ENCODE data around the gene ZNF488. TPM values are rescaled to one million over a fixed set of nuclear protein-coding genes. Genes with fewer than 3 reads are reported as not detected.

ZNF488 gene
- total and polyA plus RNA-seq, 2 donors (not counting 1 experiment from before 2014, with no cell fraction given) = not detected

- POLR2A ChIA-PET = no interaction called here
- no peak for ATAC-seq (ENCODE audit: low read depth)
- WGBS (ENCODE audit: insufficient coverage) = 79% methylated on average over 4 of the region's 4 CpGs
Measured at GRCh38 chr10:47359626-47360418, 24.3 kb downstream of the ZNF488 start.

GRCh38 chr10:47359101-47359500, 25.0 kb downstream of the ZNF488 start:
- TF ChIP-seq EZH2 (IDR thresholded peaks at IDR 0.05; ENCODE audit: borderline replicate concordance, insufficient read depth, low read depth, low read length, poor library complexity, severe bottlenecking) = no peak
- TF ChIP-seq, protein P1, sequence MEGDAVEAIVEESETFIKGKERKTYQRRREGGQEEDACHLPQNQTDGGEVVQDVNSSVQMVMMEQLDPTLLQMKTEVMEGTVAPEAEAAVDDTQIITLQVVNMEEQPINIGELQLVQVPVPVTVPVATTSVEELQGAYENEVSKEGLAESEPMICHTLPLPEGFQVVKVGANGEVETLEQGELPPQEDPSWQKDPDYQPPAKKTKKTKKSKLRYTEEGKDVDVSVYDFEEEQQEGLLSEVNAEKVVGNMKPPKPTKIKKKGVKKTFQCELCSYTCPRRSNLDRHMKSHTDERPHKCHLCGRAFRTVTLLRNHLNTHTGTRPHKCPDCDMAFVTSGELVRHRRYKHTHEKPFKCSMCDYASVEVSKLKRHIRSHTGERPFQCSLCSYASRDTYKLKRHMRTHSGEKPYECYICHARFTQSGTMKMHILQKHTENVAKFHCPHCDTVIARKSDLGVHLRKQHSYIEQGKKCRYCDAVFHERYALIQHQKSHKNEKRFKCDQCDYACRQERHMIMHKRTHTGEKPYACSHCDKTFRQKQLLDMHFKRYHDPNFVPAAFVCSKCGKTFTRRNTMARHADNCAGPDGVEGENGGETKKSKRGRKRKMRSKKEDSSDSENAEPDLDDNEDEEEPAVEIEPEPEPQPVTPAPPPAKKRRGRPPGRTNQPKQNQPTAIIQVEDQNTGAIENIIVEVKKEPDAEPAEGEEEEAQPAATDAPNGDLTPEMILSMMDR (IDR thresholded peaks at IDR 0.05) = no peak
- ATAC-seq (ENCODE audit: low read depth) (no peak), DNase-seq (no peak)
- ChIA-PET POLR2A (no interaction called here), CTCF (no interaction called here)
- no peaks in the 10 kb centered on the region for H3K27me3 ChIP-seq (replicated peaks in 1 of 4; ENCODE audit: control extremely low read depth in 1 of 4, control insufficient read depth in 3 of 4, insufficient read depth in 4 of 4, low read length in 3 of 4)
- WGBS (ENCODE audit: insufficient coverage) = 63% methylated on average over 1 of the region's 2 CpGs
- no peaks in the 10 kb centered on the region for H4K20me1 ChIP-seq (ENCODE audit: control insufficient read depth, insufficient read depth, low read length, poor library complexity, severe bottlenecking)
- H3K79me2 ChIP-seq (ENCODE audit: control insufficient read depth, insufficient read depth, low read length) = no peaks in the 10 kb centered on the region
- no peaks in the 10 kb centered on the region for H3K36me3 ChIP-seq (replicated peaks in 1 of 2; ENCODE audit: control extremely low read depth in 1 of 2, control insufficient read depth in 1 of 2, extremely low read depth in 1 of 2, insufficient read depth in 2 of 2, low read length in 1 of 2)
- no peak overlapping the region for H3K9ac ChIP-seq (ENCODE audit: low read length)
- H3K4me3 Mint-ChIP-seq = no peak overlapping the region
- no peak overlapping the region for H3K4me3 ChIP-seq (ENCODE audit: control extremely low read depth in 1 of 5, extremely low read depth in 1 of 5, insufficient read depth in 1 of 5, low read depth in 2 of 5, low read length in 4 of 5)
- no peaks in the 10 kb centered on the region for H3K9me3 ChIP-seq (ENCODE audit: control extremely low read depth in 1 of 3, control insufficient read depth in 2 of 3, insufficient read depth in 1 of 3, low read length in 2 of 3)
- no peaks in the 10 kb centered on the region for H3K9me3 Mint-ChIP-seq (ENCODE audit: insufficient read depth)
- H3K4me2 ChIP-seq (replicated peaks; ENCODE audit: low read depth, low read length, poor library complexity, severe bottlenecking) = no peak overlapping the region
- H3K4me1 ChIP-seq (ENCODE audit: control insufficient read depth in 2 of 2, insufficient read depth in 2 of 2, low read length in 2 of 2) = no peaks in the 10 kb centered on the region
- H3K27ac Mint-ChIP-seq = no peak overlapping the region
- H3K27me3 Mint-ChIP-seq = no peaks in the 10 kb centered on the region
- H2AFZ ChIP-seq (ENCODE audit: insufficient read depth, low read depth, low read length, poor library complexity, severe bottlenecking) = no peak overlapping the region
- H3K27ac ChIP-seq (ENCODE audit: low read length in 2 of 2) = no peak overlapping the region
- no peaks in the 10 kb centered on the region for H3K4me1 Mint-ChIP-seq
- intact Hi-C loops (cut with micrococcal nuclease) = no loop called here

More at GRCh38 chr10:47359626-47360418, 24.3 kb downstream of the ZNF488 start:
- no peaks in the 10 kb centered on the region for H3K27me3 ChIP-seq (replicated peaks in 1 of 4; ENCODE audit: control extremely low read depth in 1 of 4, control insufficient read depth in 3 of 4, insufficient read depth in 4 of 4, low read length in 3 of 4)
- H2AFZ ChIP-seq (ENCODE audit: insufficient read depth, low read depth, low read length, poor library complexity, severe bottlenecking) = no peak overlapping the region
- no peaks in the 10 kb centered on the region for H3K79me2 ChIP-seq (ENCODE audit: control insufficient read depth, insufficient read depth, low read length)
- TF ChIP-seq EZH2 (IDR thresholded peaks at IDR 0.05; ENCODE audit: borderline replicate concordance, insufficient read depth, low read depth, low read length, poor library complexity, severe bottlenecking) = no peak
- TF ChIP-seq, protein P1 (IDR thresholded peaks at IDR 0.05) = no peak
- H3K4me2 ChIP-seq (replicated peaks; ENCODE audit: low read depth, low read length, poor library complexity, severe bottlenecking) = no peak overlapping the region
- H4K20me1 ChIP-seq (ENCODE audit: control insufficient read depth, insufficient read depth, low read length, poor library complexity, severe bottlenecking) = no peaks in the 10 kb centered on the region
- intact Hi-C loops (cut with micrococcal nuclease) = no loop called here
- H3K9ac ChIP-seq (ENCODE audit: low read length) = no peak overlapping the region
- H3K27me3 Mint-ChIP-seq = no peaks in the 10 kb centered on the region
- H3K27ac Mint-ChIP-seq = no peak overlapping the region
- H3K9me3 Mint-ChIP-seq (ENCODE audit: insufficient read depth) = no peaks in the 10 kb centered on the region
- H3K4me1 ChIP-seq (ENCODE audit: control insufficient read depth in 2 of 2, insufficient read depth in 2 of 2, low read length in 2 of 2) = no peaks in the 10 kb centered on the region
- H3K9me3 ChIP-seq (ENCODE audit: control extremely low read depth in 1 of 3, control insufficient read depth in 2 of 3, insufficient read depth in 1 of 3, low read length in 2 of 3) = no peaks in the 10 kb centered on the region
- no peak for DNase-seq
- H3K36me3 ChIP-seq (replicated peaks in 1 of 2; ENCODE audit: control extremely low read depth in 1 of 2, control insufficient read depth in 1 of 2, extremely low read depth in 1 of 2, insufficient read depth in 2 of 2, low read length in 1 of 2) = no peaks in the 10 kb centered on the region
- no peak overlapping the region for H3K4me3 Mint-ChIP-seq
- no peaks in the 10 kb centered on the region for H3K4me1 Mint-ChIP-seq
- CTCF ChIA-PET = no interaction called here
- no peak overlapping the region for H3K4me3 ChIP-seq (ENCODE audit: control extremely low read depth in 1 of 5, extremely low read depth in 1 of 5, insufficient read depth in 1 of 5, low read depth in 2 of 5, low read length in 4 of 5)
- no peak overlapping the region for H3K27ac ChIP-seq (ENCODE audit: low read length in 2 of 2)

Data from B cell (primary cell).